Loucy (cell line): Measurements from ENCODE around the gene PPP3CA.

Experiments used
- H2AFZ ChIP-seq: fragments of 200-600 bp; sonication (generic); 2 replicates; pipeline ENCODE4 v1.6.0; 2016; ENCODE audit warnings: antibody characterized with exemption, mild to moderate bottlenecking, low read length, moderate library complexity
- H3F3A ChIP-seq: fragments of 200-600 bp; 2 replicates; pipeline ENCODE4 v1.6.0; 2016; ENCODE audit warnings: antibody characterized with exemption, low read depth, mild to moderate bottlenecking
- H3K27me3 ChIP-seq: fragments of 200-600 bp; sonication (generic); 2 replicates; pipeline ENCODE4 v1.6.1; 2014; ENCODE audit warnings: low read length, mild to moderate bottlenecking; ENCODE audit not compliant: insufficient read depth, poor library complexity, severe bottlenecking
- H3K36me3 ChIP-seq: fragments of 200-600 bp; sonication (generic); 2 replicates; pipeline ENCODE4 v1.6.1; 2016; ENCODE audit warnings: low read length; ENCODE audit not compliant: insufficient read depth
- H3K4me1 ChIP-seq: fragments of 200-600 bp; sonication (generic); 2 replicates; pipeline ENCODE4 v1.5.1; 2014; ENCODE audit warnings: low read length, mild to moderate bottlenecking; ENCODE audit not compliant: insufficient read depth, poor library complexity, severe bottlenecking
- H3K4me2 ChIP-seq: fragments of 200-600 bp; sonication (generic); 2 replicates; pipeline ENCODE4 v1.6.0; 2014; ENCODE audit warnings: antibody characterized with exemption, low read length, low read depth, mild to moderate bottlenecking; ENCODE audit not compliant: poor library complexity, severe bottlenecking
- H3K4me3 ChIP-seq: fragments of 200-600 bp; sonication (generic); 2 replicates; pipeline ENCODE4 v1.5.1; 2014; ENCODE audit warnings: low read length, mild to moderate bottlenecking, mixed read lengths; ENCODE audit not compliant: poor library complexity, severe bottlenecking
- H3K79me2 ChIP-seq: fragments of 200-600 bp; sonication (generic); 2 replicates; pipeline ENCODE4 v1.6.1; 2014; ENCODE audit warnings: low read length; ENCODE audit not compliant: insufficient read depth
- H3K9ac ChIP-seq: fragments of 200-600 bp; sonication (generic); 2 replicates; pipeline ENCODE4 v1.6.0; 2014; ENCODE audit warnings: mild to moderate bottlenecking, low read depth, low read length, moderate library complexity; ENCODE audit not compliant: poor library complexity, severe bottlenecking
- H3K9me2 ChIP-seq: fragments of 200-600 bp; sonication (generic); replicated peaks from 2 replicates; pipeline ENCODE4 v1.6.1; 2016; ENCODE audit warnings: low read depth, low read length, mixed read lengths
- H3K9me3 ChIP-seq: fragments of 200-600 bp; sonication (generic); 2 replicates; pipeline ENCODE4 v1.6.1; 2014; ENCODE audit warnings: mild to moderate bottlenecking, antibody characterized with exemption, low read length, low read depth; ENCODE audit not compliant: insufficient read depth
- H4K20me1 ChIP-seq: fragments of 200-600 bp; sonication (generic); 2 replicates; pipeline ENCODE4 v1.6.0; 2014; ENCODE audit warnings: antibody characterized with exemption, low read length, mild to moderate bottlenecking; ENCODE audit not compliant: insufficient read depth, poor library complexity, severe bottlenecking
- EZH2phosphoT487 ChIP-seq: fragments of 200-600 bp; IDR thresholded peaks from 2 replicates; pipeline ENCODE4 v1.6.1; 2018; ENCODE audit warnings: antibody characterized with exemption, mild to moderate bottlenecking, moderate library complexity, borderline replicate concordance
- TF ChIP-seq, protein P1 (sequence below): fragments of 200-600 bp; sonication (generic); conservative IDR thresholded peaks from 2 replicates; pipeline ENCODE4 v1.5.1; 2014; ENCODE audit warnings: mild to moderate bottlenecking, antibody characterized with exemption, low read length

PPP3CA gene

DNA sequence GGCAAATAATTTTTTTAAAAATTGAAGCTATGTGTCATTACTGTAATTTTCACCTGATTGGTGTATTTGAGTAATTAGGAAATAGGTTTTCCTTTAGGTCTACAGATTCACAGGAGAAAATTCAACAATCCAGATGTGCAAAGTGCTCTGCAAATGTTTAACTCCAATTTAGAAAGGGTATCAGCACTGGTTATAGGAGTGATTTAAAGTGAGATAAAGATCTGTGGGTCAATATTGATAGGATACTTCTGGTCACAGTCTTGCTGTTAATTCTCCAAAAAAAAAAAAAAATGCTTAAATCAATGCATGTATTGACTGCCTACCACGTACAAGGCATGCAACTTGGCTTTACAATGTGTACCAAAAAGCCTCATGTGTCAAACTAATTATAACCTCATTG lies 271.3 kb downstream of the PPP3CA start:
- H3K4me3 ChIP-seq = no peak overlapping the region
- peaks cover 5% of the 10 kb centered on the region; the same call in 1 of the 2 replicates for H3K36me3 ChIP-seq
- no peaks in the 10 kb centered on the region for H4K20me1 ChIP-seq
- no peak overlapping the region for H2AFZ ChIP-seq
- H3K9ac ChIP-seq = no peak overlapping the region
- no peak overlapping the region for H3K4me2 ChIP-seq
- no peaks in the 10 kb centered on the region for H3K9me3 ChIP-seq
- no peaks in the 10 kb centered on the region for H3K79me2 ChIP-seq
- H3K4me1 ChIP-seq = no peaks in the 10 kb centered on the region
- no peaks in the 10 kb centered on the region for H3K27me3 ChIP-seq
- H3K9me2 ChIP-seq = no peaks in the 10 kb centered on the region
- TF ChIP-seq, protein P1, sequence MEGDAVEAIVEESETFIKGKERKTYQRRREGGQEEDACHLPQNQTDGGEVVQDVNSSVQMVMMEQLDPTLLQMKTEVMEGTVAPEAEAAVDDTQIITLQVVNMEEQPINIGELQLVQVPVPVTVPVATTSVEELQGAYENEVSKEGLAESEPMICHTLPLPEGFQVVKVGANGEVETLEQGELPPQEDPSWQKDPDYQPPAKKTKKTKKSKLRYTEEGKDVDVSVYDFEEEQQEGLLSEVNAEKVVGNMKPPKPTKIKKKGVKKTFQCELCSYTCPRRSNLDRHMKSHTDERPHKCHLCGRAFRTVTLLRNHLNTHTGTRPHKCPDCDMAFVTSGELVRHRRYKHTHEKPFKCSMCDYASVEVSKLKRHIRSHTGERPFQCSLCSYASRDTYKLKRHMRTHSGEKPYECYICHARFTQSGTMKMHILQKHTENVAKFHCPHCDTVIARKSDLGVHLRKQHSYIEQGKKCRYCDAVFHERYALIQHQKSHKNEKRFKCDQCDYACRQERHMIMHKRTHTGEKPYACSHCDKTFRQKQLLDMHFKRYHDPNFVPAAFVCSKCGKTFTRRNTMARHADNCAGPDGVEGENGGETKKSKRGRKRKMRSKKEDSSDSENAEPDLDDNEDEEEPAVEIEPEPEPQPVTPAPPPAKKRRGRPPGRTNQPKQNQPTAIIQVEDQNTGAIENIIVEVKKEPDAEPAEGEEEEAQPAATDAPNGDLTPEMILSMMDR = no peak
- TF ChIP-seq EZH2phosphoT487 = no peak
- no peaks in the 10 kb centered on the region for H3F3A ChIP-seq

DNA sequence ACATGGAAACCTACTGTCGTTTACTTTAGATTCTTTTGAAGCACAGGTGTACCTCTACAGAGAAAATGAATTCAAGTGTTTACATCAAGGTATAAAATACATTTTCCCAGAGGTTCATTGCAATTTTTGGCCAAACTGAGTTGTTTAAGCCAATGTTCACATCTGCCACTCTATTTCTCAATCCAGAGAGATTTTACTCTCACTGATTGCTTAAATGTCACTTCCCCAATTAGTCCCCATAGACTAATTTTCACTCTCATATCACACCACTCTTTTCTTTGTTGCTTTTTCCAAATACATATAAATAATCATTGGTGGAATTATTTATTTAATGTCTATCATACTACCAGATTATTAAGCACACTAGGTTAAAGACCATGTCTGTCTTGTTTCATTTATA lies 271.8 kb downstream of the PPP3CA start:
- Histone ChIP-seq H3K27me3 (no peaks in the 10 kb centered on the region), H3K4me3 (no peak overlapping the region), H3K36me3 (peaks cover 5% of the 10 kb centered on the region; the same call in 1 of the 2 replicates), H3K4me1 (no peaks in the 10 kb centered on the region), H3K9me2 (no peaks in the 10 kb centered on the region), H3K4me2 (no peak overlapping the region), H2AFZ (no peak overlapping the region), H3K9ac (no peak overlapping the region), H3F3A (no peaks in the 10 kb centered on the region), H3K79me2 (no peaks in the 10 kb centered on the region), H4K20me1 (no peaks in the 10 kb centered on the region), H3K9me3 (no peaks in the 10 kb centered on the region)
- TF ChIP-seq, protein P1 = no peak
- no peak for TF ChIP-seq EZH2phosphoT487

DNA sequence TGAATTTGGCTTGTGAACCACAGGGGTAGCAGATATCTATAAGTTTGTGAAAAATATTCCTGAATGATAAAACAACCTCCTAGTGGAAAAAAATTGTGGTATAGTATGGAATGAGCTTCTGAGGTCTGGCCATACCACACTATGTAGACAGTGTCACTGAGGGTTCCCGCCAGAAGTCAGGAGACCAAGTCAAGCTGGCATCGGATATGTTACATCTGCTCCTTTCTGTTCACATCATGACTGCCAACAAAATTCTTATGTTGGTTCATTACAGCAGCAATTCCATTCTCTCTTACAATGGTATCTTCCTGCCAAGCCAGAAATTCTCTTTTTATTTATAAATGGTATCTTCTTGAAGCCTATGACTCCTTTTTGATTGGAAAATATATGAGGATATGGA lies 273.0 kb downstream of the PPP3CA start:
- H2AFZ ChIP-seq = no peak overlapping the region
- no peaks in the 10 kb centered on the region for H3F3A ChIP-seq
- H3K9me2 ChIP-seq = no peaks in the 10 kb centered on the region
- H3K9me3 ChIP-seq = no peaks in the 10 kb centered on the region
- no peak for TF ChIP-seq EZH2phosphoT487
- TF ChIP-seq, protein P1 = no peak
- no peaks in the 10 kb centered on the region for H3K27me3 ChIP-seq
- H3K4me3 ChIP-seq = no peak overlapping the region
- no peaks in the 10 kb centered on the region for H4K20me1 ChIP-seq
- no peaks in the 10 kb centered on the region for H3K4me1 ChIP-seq
- H3K79me2 ChIP-seq = no peaks in the 10 kb centered on the region
- no peak overlapping the region for H3K4me2 ChIP-seq
- peaks cover under 1% of the 10 kb centered on the region; the same call in 1 of the 2 replicates for H3K36me3 ChIP-seq
- H3K9ac ChIP-seq = no peak overlapping the region
